ENCODE results near the gene DLL4.

GRCh38 chr15:40931300-40932142, 2.4 kb downstream of the DLL4 start:
- TF ChIP-seq, protein P1, sequence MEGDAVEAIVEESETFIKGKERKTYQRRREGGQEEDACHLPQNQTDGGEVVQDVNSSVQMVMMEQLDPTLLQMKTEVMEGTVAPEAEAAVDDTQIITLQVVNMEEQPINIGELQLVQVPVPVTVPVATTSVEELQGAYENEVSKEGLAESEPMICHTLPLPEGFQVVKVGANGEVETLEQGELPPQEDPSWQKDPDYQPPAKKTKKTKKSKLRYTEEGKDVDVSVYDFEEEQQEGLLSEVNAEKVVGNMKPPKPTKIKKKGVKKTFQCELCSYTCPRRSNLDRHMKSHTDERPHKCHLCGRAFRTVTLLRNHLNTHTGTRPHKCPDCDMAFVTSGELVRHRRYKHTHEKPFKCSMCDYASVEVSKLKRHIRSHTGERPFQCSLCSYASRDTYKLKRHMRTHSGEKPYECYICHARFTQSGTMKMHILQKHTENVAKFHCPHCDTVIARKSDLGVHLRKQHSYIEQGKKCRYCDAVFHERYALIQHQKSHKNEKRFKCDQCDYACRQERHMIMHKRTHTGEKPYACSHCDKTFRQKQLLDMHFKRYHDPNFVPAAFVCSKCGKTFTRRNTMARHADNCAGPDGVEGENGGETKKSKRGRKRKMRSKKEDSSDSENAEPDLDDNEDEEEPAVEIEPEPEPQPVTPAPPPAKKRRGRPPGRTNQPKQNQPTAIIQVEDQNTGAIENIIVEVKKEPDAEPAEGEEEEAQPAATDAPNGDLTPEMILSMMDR (IDR thresholded peaks at IDR 0.05 in 8 of 11, conservative IDR thresholded peaks at IDR 0.05 in 3 of 11): no peak
- TF ChIP-seq POLR2A (IDR thresholded peaks at IDR 0.05): no peak

Data from spleen (tissue), 7 donors.